GM19467 (cell line): ENCODE measurements around the gene FYTTD1.

Source experiments
- ATAC-seq: cut with Tn5 transposase; IDR thresholded peaks from one replicate; pipeline ENCODE4 v1.9.1; 2021; ENCODE audit warnings: mild to moderate bottlenecking, moderate library complexity; ENCODE audit not compliant: unreplicated experiment

Gene FYTTD1

GRCh38 chr3:197830308-197830966, 80.8 kb downstream of the FYTTD1 start:
- no peak for ATAC-seq

- no peak for ATAC-seq
These were observed 81.3 kb downstream of the FYTTD1 start for GRCh38 chr3:197830967-197831313.

- ATAC-seq, result no peak
These were observed 84.4 kb downstream of the FYTTD1 start for GRCh38 chr3:197833930-197834715.

GRCh38 chr3:197835509-197835908, 85.8 kb downstream of the FYTTD1 start:
- no peak for ATAC-seq

- ATAC-seq, result no peak
These were observed 86.6 kb downstream of the FYTTD1 start for GRCh38 chr3:197836244-197836643.
